Activated naive CD8-positive, alpha-beta T cell (primary cell): ENCODE data around the gene CLUH.

Experiments used
- H3K27ac Mint-ChIP-seq: one replicate; pipeline ENCODE4 v1.8.0; 2021; ENCODE audit warnings: mixed read lengths
- H3K27me3 Mint-ChIP-seq: one replicate; pipeline ENCODE4 v1.8.0; 2021; ENCODE audit warnings: mixed read lengths
- H3K36me3 Mint-ChIP-seq: one replicate; pipeline ENCODE4 v1.8.0; 2021; ENCODE audit warnings: mixed read lengths
- H3K4me1 Mint-ChIP-seq: one replicate; pipeline ENCODE4 v1.8.0; 2021; ENCODE audit warnings: low read depth, mixed read lengths
- H3K4me3 Mint-ChIP-seq: one replicate; pipeline ENCODE4 v1.8.0; 2021; ENCODE audit warnings: mild to moderate bottlenecking, mixed read lengths
- H3K9me3 Mint-ChIP-seq: one replicate; pipeline ENCODE4 v1.8.0; 2021; ENCODE audit warnings: low read depth, mixed read lengths

CLUH gene

GRCh38 chr17:2724784-2725164 lies 13.2 kb upstream of the CLUH start:
- Mint-ChIP-seq H3K4me3 (peak overlapping the region; percentile 54), H3K4me1 (peaks cover 6% of the 10 kb centered on the region), H3K36me3 (no peaks in the 10 kb centered on the region), H3K27ac (no peak overlapping the region), H3K27me3 (peaks cover 11% of the 10 kb centered on the region), H3K9me3 (no peaks in the 10 kb centered on the region)

GRCh38 chr17:2723997-2724783 lies 12.6 kb upstream of the CLUH start:
- Mint-ChIP-seq H3K4me1 (peaks cover 6% of the 10 kb centered on the region), H3K27ac (no peak overlapping the region), H3K36me3 (no peaks in the 10 kb centered on the region), H3K27me3 (peaks cover 9% of the 10 kb centered on the region), H3K9me3 (no peaks in the 10 kb centered on the region), H3K4me3 (no peak overlapping the region)

GRCh38 chr17:2723505-2723996 lies 12.0 kb upstream of the CLUH start:
- peak overlapping the region; percentile 35 for H3K4me3 Mint-ChIP-seq
- H3K27me3 Mint-ChIP-seq: peaks cover 6% of the 10 kb centered on the region
- peaks cover 6% of the 10 kb centered on the region for H3K4me1 Mint-ChIP-seq
- no peaks in the 10 kb centered on the region for H3K36me3 Mint-ChIP-seq
- H3K27ac Mint-ChIP-seq: no peak overlapping the region
- no peaks in the 10 kb centered on the region for H3K9me3 Mint-ChIP-seq

- Mint-ChIP-seq H3K4me3 (no peak overlapping the region), H3K9me3 (no peaks in the 10 kb centered on the region), H3K4me1 (peaks cover 6% of the 10 kb centered on the region), H3K27ac (no peak overlapping the region), H3K27me3 (peaks cover 6% of the 10 kb centered on the region), H3K36me3 (no peaks in the 10 kb centered on the region)
Measured at GRCh38 chr17:2722611-2723010, 11.0 kb upstream of the CLUH start.

- Mint-ChIP-seq H3K36me3 (no peaks in the 10 kb centered on the region), H3K27ac (no peak overlapping the region), H3K4me1 (peaks cover 6% of the 10 kb centered on the region), H3K4me3 (no peak overlapping the region), H3K9me3 (no peaks in the 10 kb centered on the region), H3K27me3 (peaks cover 4% of the 10 kb centered on the region)
Measured at GRCh38 chr17:2721603-2722002, 10.0 kb upstream of the CLUH start.

GRCh38 chr17:2719861-2720260 lies 8.3 kb upstream of the CLUH start:
- no peaks in the 10 kb centered on the region for H3K36me3 Mint-ChIP-seq
- no peaks in the 10 kb centered on the region for H3K9me3 Mint-ChIP-seq

GRCh38 chr17:2718150-2718938 lies 6.8 kb upstream of the CLUH start:
- no peaks in the 10 kb centered on the region for H3K9me3 Mint-ChIP-seq
- no peaks in the 10 kb centered on the region for H3K4me1 Mint-ChIP-seq
- H3K4me3 Mint-ChIP-seq: no peak overlapping the region
- H3K27ac Mint-ChIP-seq: no peak overlapping the region
- H3K36me3 Mint-ChIP-seq: no peaks in the 10 kb centered on the region
- no peaks in the 10 kb centered on the region for H3K27me3 Mint-ChIP-seq

More at GRCh38 chr17:2719861-2720260, 8.3 kb upstream of the CLUH start:
- no peaks in the 10 kb centered on the region for H3K27me3 Mint-ChIP-seq
- H3K4me3 Mint-ChIP-seq: no peak overlapping the region
- no peak overlapping the region for H3K27ac Mint-ChIP-seq
- no peaks in the 10 kb centered on the region for H3K4me1 Mint-ChIP-seq

- Mint-ChIP-seq H3K9me3 (no peaks in the 10 kb centered on the region), H3K36me3 (no peaks in the 10 kb centered on the region), H3K4me3 (no peak overlapping the region), H3K4me1 (peaks cover 8% of the 10 kb centered on the region), H3K27me3 (no peaks in the 10 kb centered on the region), H3K27ac (no peak overlapping the region)
Measured at GRCh38 chr17:2716649-2717048, 5.1 kb upstream of the CLUH start.

GRCh38 chr17:2713881-2714280 lies 2.3 kb upstream of the CLUH start:
- H3K27ac Mint-ChIP-seq: no peak overlapping the region
- no peaks in the 10 kb centered on the region for H3K9me3 Mint-ChIP-seq
- peak overlapping the region; percentile 17 for H3K4me3 Mint-ChIP-seq
- no peaks in the 10 kb centered on the region for H3K36me3 Mint-ChIP-seq
- H3K27me3 Mint-ChIP-seq: no peaks in the 10 kb centered on the region
- H3K4me1 Mint-ChIP-seq: peaks cover 28% of the 10 kb centered on the region

GRCh38 chr17:2712300-2713043 lies 908 bp upstream of the CLUH start:
- H3K27ac Mint-ChIP-seq: peak overlapping the region; percentile 80
- no peaks in the 10 kb centered on the region for H3K36me3 Mint-ChIP-seq
- peak overlapping the region; percentile 86 for H3K4me3 Mint-ChIP-seq
- H3K27me3 Mint-ChIP-seq: no peaks in the 10 kb centered on the region
- no peaks in the 10 kb centered on the region for H3K9me3 Mint-ChIP-seq
- peaks cover 33% of the 10 kb centered on the region for H3K4me1 Mint-ChIP-seq

GRCh38 chr17:2710803-2711607 lies 559 bp downstream of the CLUH start:
- no peaks in the 10 kb centered on the region for H3K9me3 Mint-ChIP-seq
- peaks cover 38% of the 10 kb centered on the region for H3K4me1 Mint-ChIP-seq
- H3K36me3 Mint-ChIP-seq: no peaks in the 10 kb centered on the region
- no peaks in the 10 kb centered on the region for H3K27me3 Mint-ChIP-seq
- H3K4me3 Mint-ChIP-seq: peak overlapping the region; percentile 93
- H3K27ac Mint-ChIP-seq: peak overlapping the region; percentile 87

- H3K36me3 Mint-ChIP-seq: no peaks in the 10 kb centered on the region
- peak overlapping the region; percentile 93 for H3K4me3 Mint-ChIP-seq
- H3K9me3 Mint-ChIP-seq: no peaks in the 10 kb centered on the region
- H3K4me1 Mint-ChIP-seq: peaks cover 42% of the 10 kb centered on the region
- no peaks in the 10 kb centered on the region for H3K27me3 Mint-ChIP-seq
- H3K27ac Mint-ChIP-seq: peak overlapping the region; percentile 87
Measured at GRCh38 chr17:2710071-2710802, 1.3 kb downstream of the CLUH start.

GRCh38 chr17:2709183-2709661 lies 2.3 kb downstream of the CLUH start:
- Mint-ChIP-seq H3K9me3 (no peaks in the 10 kb centered on the region), H3K27ac (peak overlapping the region; percentile 87), H3K4me3 (peak overlapping the region; percentile 93), H3K27me3 (no peaks in the 10 kb centered on the region), H3K36me3 (no peaks in the 10 kb centered on the region), H3K4me1 (peaks cover 42% of the 10 kb centered on the region)
